Cardiac fibroblast (primary cell): ENCODE results near the gene CDC40.
A peak's percentile ranks its signal among the peaks of the same experiment; 100 is the strongest.

Experiments
- DNase-seq, 2 donors: peaks; one replicate each; pipeline versions ENCODE4 v3.0.0 to v3.0.0-alpha.2; 2010; ENCODE audit warnings: low read depth in 2 of 2
- H3K4me3 ChIP-seq, 2 donors: replicated peaks in 1 of 2; 1 replicate in 1 of 2; 2 replicates in 1 of 2; pipeline ENCODE4 v1.5.1; 2011; ENCODE audit warnings: low read depth in 2 of 2, low read length in 2 of 2, mild to moderate bottlenecking in 2 of 2, moderate library complexity in 1 of 2
- CTCF ChIP-seq: IDR thresholded peaks from one replicate; pipeline ENCODE4 v1.5.1; 2011; ENCODE audit warnings: low read depth, mild to moderate bottlenecking, low read length, inconsistent platforms

CDC40 gene

DNA sequence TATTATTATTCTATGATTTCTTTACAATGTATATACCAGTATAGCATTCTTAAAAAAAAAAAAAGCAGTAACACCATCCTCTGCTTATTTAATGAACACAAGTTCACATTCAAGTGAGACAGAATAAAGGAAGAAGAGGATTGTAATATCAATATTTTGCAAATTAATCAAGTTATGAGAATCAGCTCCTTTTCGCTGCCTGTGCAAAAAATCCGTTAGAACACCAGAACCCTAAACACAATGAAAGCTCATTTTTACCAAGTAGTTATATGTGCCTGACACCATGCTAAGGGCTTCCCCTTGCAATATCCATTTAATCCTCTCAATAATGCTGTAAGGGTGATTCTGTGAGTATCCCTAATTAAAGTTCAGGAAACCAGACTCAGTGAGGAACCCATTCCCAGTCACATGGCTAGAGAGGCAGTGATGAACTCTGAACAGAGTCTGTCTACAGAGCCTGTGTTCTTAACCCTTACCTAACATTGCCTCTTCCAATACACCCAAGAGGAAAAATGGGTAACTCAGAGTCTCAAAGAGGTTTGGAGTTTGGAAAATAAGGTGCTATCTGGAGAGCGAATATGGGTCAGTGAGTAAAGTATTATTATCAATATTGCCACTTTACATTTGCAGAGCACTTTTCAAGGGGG is 66.8 kb downstream of the CDC40 start:
- no peak for DNase-seq
- no peak overlapping the region for H3K4me3 ChIP-seq
- no peak for TF ChIP-seq CTCF

DNA sequence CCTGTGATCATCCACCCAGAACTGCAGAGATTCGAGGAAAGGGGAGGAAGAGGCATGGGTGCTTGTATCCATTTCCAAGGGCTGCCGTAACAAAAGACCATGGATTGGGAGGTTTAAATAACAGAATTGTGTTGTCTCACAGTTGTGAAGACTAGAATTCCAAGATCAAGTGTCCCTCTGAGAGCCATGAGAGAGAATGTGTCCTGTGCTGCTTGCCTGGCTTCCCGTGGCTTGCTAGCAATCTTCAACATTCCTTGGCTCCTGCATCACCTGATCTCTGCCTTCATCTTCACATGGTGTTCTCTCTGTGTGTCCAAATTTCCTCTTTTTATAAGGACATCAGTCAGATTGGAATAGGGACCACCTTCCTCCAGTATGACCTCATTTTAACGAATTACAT is 69.8 kb downstream of the CDC40 start:
- no peak for TF ChIP-seq CTCF
- no peak overlapping the region for H3K4me3 ChIP-seq
- DNase-seq = no peak

DNA sequence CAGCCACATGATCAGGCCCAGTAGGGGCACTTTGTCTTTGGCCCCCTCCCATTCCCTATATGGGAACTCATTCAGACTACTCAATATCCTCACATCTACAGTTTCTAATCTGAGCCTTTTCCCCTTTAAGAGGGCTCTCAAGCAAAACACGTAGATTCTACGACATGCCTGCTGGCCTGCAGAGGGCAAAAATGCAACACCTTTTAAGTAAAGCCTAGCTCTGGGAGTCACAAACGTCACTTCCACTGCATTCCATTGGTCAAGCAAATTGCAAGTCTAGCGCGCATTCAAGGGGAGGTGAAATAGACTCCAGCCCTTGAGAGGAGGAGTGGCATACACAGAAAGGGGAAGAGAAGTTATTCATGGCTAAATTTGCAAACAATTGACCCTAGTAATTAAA is 70.6 kb downstream of the CDC40 start:
- no peak for DNase-seq
- no peak overlapping the region for H3K4me3 ChIP-seq
- TF ChIP-seq CTCF = no peak

- TF ChIP-seq CTCF = no peak
- no peak overlapping the region for H3K4me3 ChIP-seq
- DNase-seq = peak; percentile 43 to 47
Observed at GRCh38 chr6:110255211-110255750, 75.1 kb downstream of the CDC40 start.

GRCh38 chr6:110256366-110256765 is 76.1 kb downstream of the CDC40 start:
- H3K4me3 ChIP-seq = no peak overlapping the region
- DNase-seq = no peak
- no peak for TF ChIP-seq CTCF

- DNase-seq = no peak
- H3K4me3 ChIP-seq = no peak overlapping the region
Observed at GRCh38 chr6:110265273-110265672, 85.0 kb downstream of the CDC40 start.

More at GRCh38 chr6:110265273-110265672, 85.0 kb downstream of the CDC40 start:
- TF ChIP-seq CTCF = no peak
